Peyer's patch (tissue), 4 donors: ENCODE measurements around the gene PHKA2. TPM values are rescaled to one million over a fixed set of nuclear protein-coding genes. Genes with fewer than 3 reads are reported as not detected.

ENCODE experiments used
- DNase-seq, 3 donors: peaks; one replicate each; pipeline ENCODE4 v3.0.0-alpha.2; 2017 to 2019
- H3K27ac ChIP-seq, 4 donors: fragments of 200-600 bp; sonication (generic); one replicate each; pipeline ENCODE4 v1.5.1; 2016 to 2019
- H3K27me3 ChIP-seq, 2 donors: fragments of 200-600 bp; sonication (generic); one replicate each; pipeline ENCODE4 v1.5.1; 2019
- H3K36me3 ChIP-seq, 3 donors: fragments of 200-600 bp; sonication (generic); one replicate each; pipeline ENCODE4 v1.5.1; 2016 to 2019
- H3K4me1 ChIP-seq, 4 donors: fragments of 200-600 bp; sonication (generic); one replicate each; pipeline ENCODE4 v1.5.1; 2016 to 2019
- H3K4me3 ChIP-seq, 4 donors: fragments of 200-600 bp; sonication (generic); 1 replicate in 3 of 4; 2 replicates in 1 of 4; pipeline ENCODE4 v1.5.1; 2016 to 2019; ENCODE audit warnings: mild to moderate bottlenecking in 1 of 4
- H3K9me3 ChIP-seq, 4 donors: fragments of 200-600 bp; sonication (generic); one replicate each; pipeline ENCODE4 v1.5.1; 2016 to 2019; ENCODE audit warnings: mild to moderate bottlenecking in 1 of 4
- POLR2A ChIP-seq, 2 donors: fragments of 450-650 bp; IDR thresholded peaks; one replicate each; pipeline ENCODE4 v1.5.1; 2017; ENCODE audit warnings: antibody characterized with exemption in 2 of 2, mild to moderate bottlenecking in 2 of 2, moderate library complexity in 2 of 2
- total RNA-seq, 4 donors: library from RNA; depleted of rRNA; stranded (reverse); fragments of >200 nt; gene quantifications; one replicate each; pipeline ENCODE4 v1.1.0, GENCODE V29; 2016
- TF ChIP-seq, protein P1 (sequence below), 6 experiments: fragments of 450-650 bp in 4 of 6; fragments of 200-600 bp in 2 of 6; sonication (generic) in 1 of 6; IDR thresholded peaks; one replicate each; pipeline ENCODE4 v1.5.1; 2017 to 2019; ENCODE audit warnings: antibody characterized with exemption in 6 of 6, mild to moderate bottlenecking in 3 of 6, moderate library complexity in 1 of 6

The PHKA2 gene
- total RNA-seq, 4 donors from 2014 or later = 34.3 to 98.1 (median 63.7) TPM

DNA sequence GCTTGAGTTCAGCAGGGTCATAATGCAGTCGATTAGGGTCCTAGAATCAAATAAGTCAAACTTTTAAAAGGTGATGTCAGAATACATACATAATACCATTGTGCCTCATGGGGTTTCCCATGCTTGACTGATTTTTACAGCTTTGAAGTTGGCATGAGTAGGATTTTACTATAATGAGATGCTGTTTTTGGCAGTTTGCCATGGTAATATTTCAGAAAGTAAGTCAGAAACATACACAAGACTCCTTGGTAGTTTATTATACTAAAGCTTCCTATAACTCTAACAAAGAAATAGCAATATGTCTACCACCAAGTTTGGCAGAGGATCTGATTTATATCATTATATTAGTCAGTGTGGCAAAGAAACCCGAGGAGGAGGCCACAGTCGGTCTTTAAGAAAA, 45.2 kb downstream of the PHKA2 start:
- no peaks in the 10 kb centered on the region for H3K36me3 ChIP-seq
- no peak for DNase-seq
- no peak overlapping the region for H3K27ac ChIP-seq
- H3K9me3 ChIP-seq = no peaks in the 10 kb centered on the region
- no peaks in the 10 kb centered on the region for H3K27me3 ChIP-seq
- H3K4me1 ChIP-seq = no peaks in the 10 kb centered on the region
- no peak overlapping the region for H3K4me3 ChIP-seq
- TF ChIP-seq, protein P1, sequence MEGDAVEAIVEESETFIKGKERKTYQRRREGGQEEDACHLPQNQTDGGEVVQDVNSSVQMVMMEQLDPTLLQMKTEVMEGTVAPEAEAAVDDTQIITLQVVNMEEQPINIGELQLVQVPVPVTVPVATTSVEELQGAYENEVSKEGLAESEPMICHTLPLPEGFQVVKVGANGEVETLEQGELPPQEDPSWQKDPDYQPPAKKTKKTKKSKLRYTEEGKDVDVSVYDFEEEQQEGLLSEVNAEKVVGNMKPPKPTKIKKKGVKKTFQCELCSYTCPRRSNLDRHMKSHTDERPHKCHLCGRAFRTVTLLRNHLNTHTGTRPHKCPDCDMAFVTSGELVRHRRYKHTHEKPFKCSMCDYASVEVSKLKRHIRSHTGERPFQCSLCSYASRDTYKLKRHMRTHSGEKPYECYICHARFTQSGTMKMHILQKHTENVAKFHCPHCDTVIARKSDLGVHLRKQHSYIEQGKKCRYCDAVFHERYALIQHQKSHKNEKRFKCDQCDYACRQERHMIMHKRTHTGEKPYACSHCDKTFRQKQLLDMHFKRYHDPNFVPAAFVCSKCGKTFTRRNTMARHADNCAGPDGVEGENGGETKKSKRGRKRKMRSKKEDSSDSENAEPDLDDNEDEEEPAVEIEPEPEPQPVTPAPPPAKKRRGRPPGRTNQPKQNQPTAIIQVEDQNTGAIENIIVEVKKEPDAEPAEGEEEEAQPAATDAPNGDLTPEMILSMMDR (IDR thresholded peaks at IDR 0.05) = no peak
- no peak for TF ChIP-seq POLR2A (IDR thresholded peaks at IDR 0.05)

DNA sequence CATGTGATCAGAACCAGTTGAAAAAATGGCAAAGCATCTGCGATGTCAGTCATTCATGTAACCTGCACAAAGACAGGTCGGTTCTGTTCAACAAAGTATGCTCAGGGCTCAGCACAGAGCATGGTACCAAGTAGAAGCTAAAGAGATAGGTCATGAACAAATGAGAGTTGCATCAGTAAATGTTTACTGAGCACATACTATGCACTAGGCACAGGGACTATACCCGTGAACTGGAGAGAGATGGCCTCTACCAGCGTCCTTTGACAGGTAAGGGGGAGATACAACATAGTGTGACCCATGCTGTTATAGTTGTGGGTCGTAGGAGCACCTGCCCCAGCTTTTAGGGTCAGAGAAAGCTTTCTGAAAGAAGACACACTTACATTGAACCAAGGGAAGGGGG, 46.7 kb downstream of the PHKA2 start:
- H3K36me3 ChIP-seq = no peaks in the 10 kb centered on the region
- no peaks in the 10 kb centered on the region for H3K27me3 ChIP-seq
- H3K9me3 ChIP-seq = no peaks in the 10 kb centered on the region
- no peak overlapping the region for H3K27ac ChIP-seq
- no peaks in the 10 kb centered on the region for H3K4me1 ChIP-seq
- no peak overlapping the region for H3K4me3 ChIP-seq
- no peak for DNase-seq
- TF ChIP-seq, protein P1 (IDR thresholded peaks at IDR 0.05) = no peak
- TF ChIP-seq POLR2A (IDR thresholded peaks at IDR 0.05) = no peak

DNA sequence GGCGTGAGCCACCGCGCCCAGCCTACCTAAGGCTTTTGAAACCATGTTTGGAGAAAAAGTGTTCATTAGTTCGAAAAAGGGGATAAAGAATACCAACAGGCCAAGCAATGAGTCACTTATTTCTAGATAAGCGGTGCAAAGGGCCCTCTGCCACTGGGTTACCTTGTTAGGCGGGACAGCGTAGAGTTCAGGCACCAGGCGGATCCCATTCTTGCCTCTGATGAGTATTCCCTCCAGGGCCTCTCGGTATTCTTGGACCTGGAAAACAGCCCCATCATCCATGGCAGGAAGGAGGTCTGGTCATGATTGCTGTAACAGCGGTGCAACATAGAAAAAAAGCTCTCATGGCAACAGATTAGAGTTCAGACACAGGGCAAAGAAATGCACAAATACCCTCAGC, 48.0 kb downstream of the PHKA2 start:
- Histone ChIP-seq H3K4me1 (no peaks in the 10 kb centered on the region), H3K36me3 (peaks cover 0 to 6% (median 0%) of the 10 kb centered on the region in 3 donors), H3K27ac (peak overlapping the region in 2 of 4 donors; percentile 14 to 53), H3K4me3 (no peak overlapping the region), H3K9me3 (no peaks in the 10 kb centered on the region), H3K27me3 (no peaks in the 10 kb centered on the region)
- TF ChIP-seq, protein P1 (IDR thresholded peaks at IDR 0.05) = no peak
- no peak for TF ChIP-seq POLR2A (IDR thresholded peaks at IDR 0.05)
- peak in 2 of 3 donors; percentile 51 to 62 for DNase-seq

DNA sequence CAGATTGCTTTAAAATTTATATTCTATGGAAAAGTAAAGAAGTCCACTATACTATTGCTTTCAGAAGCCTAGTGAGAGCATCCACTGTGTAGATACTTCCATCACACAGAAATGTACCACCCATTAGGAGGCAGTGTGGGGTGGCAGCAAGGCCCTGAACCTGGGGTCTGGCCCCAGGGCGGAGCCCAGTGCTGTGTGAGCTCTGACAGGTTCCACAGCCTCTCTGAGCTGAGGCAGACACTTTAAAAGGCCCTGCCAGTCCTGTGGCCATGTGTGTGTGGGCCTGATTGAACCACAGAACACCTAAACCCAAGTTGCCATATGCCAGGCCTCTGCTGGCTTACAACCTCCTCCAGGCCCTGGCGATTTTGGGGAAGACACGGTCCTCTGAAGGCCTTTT, 49.2 kb downstream of the PHKA2 start:
- Histone ChIP-seq H3K27ac (no peak overlapping the region), H3K4me3 (no peak overlapping the region), H3K9me3 (no peaks in the 10 kb centered on the region), H3K4me1 (no peaks in the 10 kb centered on the region), H3K36me3 (peaks cover 0 to 13% (median 0%) of the 10 kb centered on the region in 3 donors), H3K27me3 (no peaks in the 10 kb centered on the region)
- no peak for TF ChIP-seq POLR2A (IDR thresholded peaks at IDR 0.05)
- TF ChIP-seq, protein P1 (IDR thresholded peaks at IDR 0.05) = no peak
- no peak for DNase-seq

DNA sequence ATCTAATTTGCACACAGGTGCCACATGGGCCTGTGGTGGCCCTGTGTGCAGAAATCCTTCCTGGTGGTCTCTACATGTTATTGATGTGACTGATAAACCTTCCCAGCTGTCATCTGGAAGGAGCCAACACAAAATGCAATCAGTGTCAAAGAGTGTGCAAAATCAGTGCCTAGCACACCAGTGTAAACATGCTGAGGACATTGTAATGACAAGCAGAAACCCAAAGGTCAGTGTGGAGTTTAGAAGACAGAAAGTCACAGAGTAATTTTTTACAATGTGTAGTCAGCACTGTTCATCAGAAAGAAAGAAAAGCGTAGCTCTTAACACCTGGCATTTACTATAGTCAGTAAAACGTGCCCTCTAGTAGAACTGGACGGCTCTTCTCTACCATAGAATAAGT, 50.3 kb downstream of the PHKA2 start:
- H3K27ac ChIP-seq = no peak overlapping the region
- DNase-seq = no peak
- peaks cover 0 to 13% (median 0%) of the 10 kb centered on the region in 3 donors for H3K36me3 ChIP-seq
- TF ChIP-seq, protein P1 (IDR thresholded peaks at IDR 0.05) = no peak
- no peak for TF ChIP-seq POLR2A (IDR thresholded peaks at IDR 0.05)
- H3K9me3 ChIP-seq = no peaks in the 10 kb centered on the region
- no peak overlapping the region for H3K4me3 ChIP-seq
- no peaks in the 10 kb centered on the region for H3K4me1 ChIP-seq
- H3K27me3 ChIP-seq = no peaks in the 10 kb centered on the region

DNA sequence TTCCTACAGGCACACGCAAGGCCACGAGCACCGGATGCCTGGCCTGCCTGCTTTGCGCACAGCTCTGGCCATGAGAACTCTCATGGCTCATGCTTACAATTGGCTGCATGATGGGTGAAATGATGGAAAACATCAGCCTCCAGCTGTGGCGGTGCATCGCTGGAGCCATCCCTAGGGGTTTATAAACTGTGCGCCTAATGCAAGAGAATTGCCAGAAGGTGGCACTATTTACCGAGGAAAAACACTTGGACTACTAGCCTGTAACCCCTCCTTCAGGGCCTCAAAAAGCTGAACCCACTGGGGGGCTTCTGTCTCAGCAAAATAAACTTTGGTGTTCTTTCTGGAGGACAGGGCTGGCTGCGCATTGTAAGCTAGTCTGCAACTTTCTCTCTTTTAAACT, 51.9 kb downstream of the PHKA2 start:
- no peak for DNase-seq
- no peaks in the 10 kb centered on the region for H3K27me3 ChIP-seq
- no peak overlapping the region for H3K4me3 ChIP-seq
- H3K27ac ChIP-seq = no peak overlapping the region
- TF ChIP-seq POLR2A (IDR thresholded peaks at IDR 0.05) = no peak
- TF ChIP-seq, protein P1 (IDR thresholded peaks at IDR 0.05) = peak in 3 of 6 experiments; percentile 26 to 36 (median 28)
- peaks cover 0 to 13% (median 0%) of the 10 kb centered on the region in 3 donors for H3K36me3 ChIP-seq
- no peaks in the 10 kb centered on the region for H3K4me1 ChIP-seq
- H3K9me3 ChIP-seq = no peaks in the 10 kb centered on the region
